SK-N-SH (cell line): ENCODE data around the gene HBQ1. TPM values are rescaled to one million over a fixed set of nuclear protein-coding genes. Genes with fewer than 3 reads are reported as not detected.
"Not testable (repeated sequence)": the region's sequence is repeated elsewhere in the genome, so short reads cannot be mapped to it uniquely, and the experiment has no call there.

Source experiments
- CTCF ChIA-PET: fragments of 300-600, 350-600 bp; formaldehyde crosslinking; extraction: SDS; loops from one replicate; lab custom pipeline; 2021; lab: Yijun Ruan, JAX
- POLR2A ChIA-PET: fragments of 350-600 bp; sonication (Branson Sonifier 250); formaldehyde crosslinking; extraction: SDS; loops from one replicate; lab custom pipeline; 2020; ENCODE audit warnings: antibody characterized with exemption, inconsistent platforms; lab: Yijun Ruan, JAX
- DNase-seq: peaks from one replicate; pipeline ENCODE4 v3.0.0; 2012
- H2AFZ ChIP-seq: fragments of 200-600 bp; sonication (generic); 2 replicates; pipeline ENCODE4 v1.8.1; 2016; ENCODE audit warnings: antibody characterized with exemption, mild to moderate bottlenecking, low read depth
- H3F3A ChIP-seq: fragments of 200-600 bp; sonication (generic); replicated peaks from 2 replicates; pipeline ENCODE3; 2016; ENCODE audit warnings: antibody characterized with exemption, mild to moderate bottlenecking; ENCODE audit not compliant: insufficient read depth
- H3K27ac ChIP-seq, 2 experiments: fragments of 200-500 bp in 1 of 2; fragments of 200-600 bp in 1 of 2; sonication (Bioruptor generic) in 1 of 2; sonication (generic), shearing (Covaris generic) in 1 of 2; 2 replicates each; pipeline versions ENCODE4 v1.5.1 to v1.6.1; 2014 to 2016; ENCODE audit warnings: low read depth in 2 of 2, inconsistent platforms in 1 of 2, low read length in 1 of 2, mild to moderate bottlenecking in 1 of 2, mixed read lengths in 1 of 2
- H3K27me3 ChIP-seq: fragments of 200-600 bp; sonication (generic), shearing (Covaris generic); 2 replicates; pipeline ENCODE4 v1.6.1; 2016; ENCODE audit warnings: mixed run types; ENCODE audit not compliant: insufficient read depth
- H3K36me3 ChIP-seq, 2 experiments: fragments of 200-500 bp in 1 of 2; fragments of 200-600 bp in 1 of 2; sonication (Bioruptor generic) in 1 of 2; sonication (generic) in 1 of 2; replicated peaks in 1 of 2; 2 replicates each; pipeline versions ENCODE3 to v1.5.1; 2014 to 2016; ENCODE audit warnings: low read length in 1 of 2, mild to moderate bottlenecking in 1 of 2; ENCODE audit not compliant: insufficient read depth in 2 of 2, control insufficient read depth in 1 of 2
- H3K4me1 ChIP-seq, 2 experiments: fragments of 200-500 bp in 1 of 2; fragments of 200-600 bp in 1 of 2; sonication (Bioruptor generic) in 1 of 2; sonication (generic), shearing (Covaris generic) in 1 of 2; 2 replicates each; pipeline versions ENCODE4 v1.5.1 to v1.6.1; 2014 to 2016; ENCODE audit warnings: low read depth in 1 of 2, low read length in 1 of 2, mixed run types in 1 of 2; ENCODE audit not compliant: insufficient read depth in 2 of 2, control insufficient read depth in 1 of 2
- H3K4me2 ChIP-seq: fragments of 200-600 bp; sonication (generic), shearing (Covaris generic); 2 replicates; pipeline ENCODE4 v1.6.1; 2017; ENCODE audit warnings: mixed run types
- H3K4me3 ChIP-seq, 2 experiments: fragments of 200-500 bp in 1 of 2; fragments of 200-600 bp in 1 of 2; sonication (Bioruptor generic) in 1 of 2; sonication (generic), shearing (Covaris generic) in 1 of 2; 2 replicates each; pipeline versions ENCODE4 v1.5.1 to v1.8.1; 2014 to 2016; ENCODE audit warnings: low read depth in 2 of 2, inconsistent platforms in 1 of 2, low read length in 1 of 2, mild to moderate bottlenecking in 1 of 2, mixed read lengths in 1 of 2, moderate library complexity in 1 of 2
- H3K79me2 ChIP-seq: fragments of 200-600 bp; sonication (generic); 2 replicates; pipeline ENCODE4 v1.8.1; 2017; ENCODE audit warnings: mild to moderate bottlenecking; ENCODE audit not compliant: insufficient read depth
- H3K9ac ChIP-seq: fragments of 200-600 bp; sonication (generic); 2 replicates; pipeline ENCODE4 v1.6.1; 2017; ENCODE audit warnings: mixed run types
- H3K9me2 ChIP-seq: fragments of 200-600 bp; sonication (generic); 2 replicates; pipeline ENCODE4 v1.6.1; 2017; ENCODE audit warnings: mixed run types
- H3K9me3 ChIP-seq: fragments of 200-600 bp; sonication (generic); 2 replicates; pipeline ENCODE4 v1.6.1; 2017; ENCODE audit warnings: mixed run types, mild to moderate bottlenecking, moderate library complexity
- H4K20me1 ChIP-seq: fragments of 200-600 bp; sonication (generic); 2 replicates; pipeline ENCODE4 v1.6.1; 2017; ENCODE audit warnings: mild to moderate bottlenecking, mixed run types; ENCODE audit not compliant: insufficient read depth
- EP300 ChIP-seq, 2 experiments: IDR thresholded peaks; 2 replicates each; pipeline versions ENCODE4 v1.4.0 to v1.6.1; 2012; ENCODE audit warnings: borderline replicate concordance in 1 of 2, low read depth in 1 of 2, low read length in 1 of 2
- NFIC ChIP-seq: IDR thresholded peaks from 2 replicates; pipeline ENCODE4 v1.4.0; 2012; ENCODE audit warnings: borderline replicate concordance
- POLR2AphosphoS5 ChIP-seq: IDR thresholded peaks from 2 replicates; pipeline ENCODE4 v1.6.1; 2012; ENCODE audit warnings: low read depth, low read length
- REST ChIP-seq: IDR thresholded peaks from 2 replicates; pipeline ENCODE4 v1.6.1; 2012; ENCODE audit warnings: mild to moderate bottlenecking, low read depth, low read length, moderate library complexity
- RXRA ChIP-seq: IDR thresholded peaks from 2 replicates; pipeline ENCODE4 v1.4.0; 2012; ENCODE audit warnings: low read depth, mild to moderate bottlenecking, borderline replicate concordance
- SIN3A ChIP-seq: IDR thresholded peaks from 2 replicates; pipeline ENCODE4 v1.6.1; 2012; ENCODE audit warnings: low read depth, mild to moderate bottlenecking, low read length, moderate library complexity, borderline replicate concordance
- TAF1 ChIP-seq: IDR thresholded peaks from 2 replicates; pipeline ENCODE4 v1.6.1; 2012; ENCODE audit warnings: low read depth, mild to moderate bottlenecking, low read length, moderate library complexity, borderline replicate concordance
- YY1 ChIP-seq: IDR thresholded peaks from 2 replicates; pipeline ENCODE4 v1.4.0; 2012; ENCODE audit warnings: low read depth, mild to moderate bottlenecking
- WGBS: methylation state at CpG from one replicate; pipeline ENCODE4 v1.1.6; 2017; ENCODE audit warnings: low lambda C conversion rate; 5-methylcytosine and 5-hydroxymethylcytosine counted together
- polyA plus RNA-seq, 3 experiments: library from polyadenylated mRNA; depleted of rRNA; stranded (reverse); fragments of >200 nt; gene quantifications; 2 replicates each; pipeline ENCODE4 v1.2.3, GENCODE V29; 2012

HBQ1 gene
- polyA plus RNA-seq, 1 of the 3 experiments (the other 2 are of a cell fraction): 5.2 TPM

GRCh38 chr16:168424-168823 is 11.8 kb upstream of the HBQ1 start:
- H4K20me1 ChIP-seq: peaks cover 4% of the 10 kb centered on the region; the same call in 1 of the 2 replicates
- DNase-seq: peak; percentile 57
- no peaks in the 10 kb centered on the region for H3F3A ChIP-seq
- H3K4me2 ChIP-seq: no peak overlapping the region
- H3K9me3 ChIP-seq: no peaks in the 10 kb centered on the region
- POLR2A ChIA-PET: no interaction called here
- H3K36me3 ChIP-seq: no peaks in the 10 kb centered on the region
- H3K4me3 ChIP-seq: no peak overlapping the region
- 70% methylated on average over 6 of the region's 6 CpGs for WGBS
- H2AFZ ChIP-seq: no peak overlapping the region
- CTCF ChIA-PET: interaction anchor here (1.6 to 2.7 kb wide), 5 partner anchors 11 to 103 kb away, joined by 4 to 28 read pairs (median 7); partner anchors contain the start of gene HBQ1
- no peaks in the 10 kb centered on the region for H3K9me2 ChIP-seq
- no peaks in the 10 kb centered on the region for H3K79me2 ChIP-seq
- TF ChIP-seq TAF1 (no peak), YY1 (no peak), SIN3A (no peak), RXRA (no peak), POLR2AphosphoS5 (no peak), EP300 (IDR thresholded peaks at IDR 0.05; ENCODE audit: borderline replicate concordance in 1 of 2, low read depth in 1 of 2, low read length in 1 of 2) (no peak)
- peaks cover 0 to 13% of the 10 kb centered on the region in 2 experiments; a peak in 1 of 4 replicates for H3K4me1 ChIP-seq
- H3K27ac ChIP-seq: no peak overlapping the region
- no peak overlapping the region for H3K9ac ChIP-seq
- peaks cover 28% of the 10 kb centered on the region for H3K27me3 ChIP-seq

GRCh38 chr16:169014-169413 is 11.2 kb upstream of the HBQ1 start:
- H3K27me3 ChIP-seq: peaks cover 28% of the 10 kb centered on the region
- H2AFZ ChIP-seq: no peak overlapping the region
- no peak for DNase-seq
- no peak overlapping the region for H3K27ac ChIP-seq
- no peaks in the 10 kb centered on the region for H3K36me3 ChIP-seq
- H3K4me1 ChIP-seq: peaks cover 0 to 13% of the 10 kb centered on the region in 2 experiments; a peak in 1 of 4 replicates
- H3K9ac ChIP-seq: no peak overlapping the region
- peaks cover 4% of the 10 kb centered on the region; the same call in 1 of the 2 replicates for H4K20me1 ChIP-seq
- H3F3A ChIP-seq: no peaks in the 10 kb centered on the region
- POLR2A ChIA-PET: no interaction called here
- CTCF ChIA-PET: interaction anchor here (1.6 to 2.7 kb wide), 5 partner anchors 11 to 104 kb away, joined by 4 to 28 read pairs (median 7); partner anchors contain the start of gene HBQ1
- TF ChIP-seq YY1: no peak
- no peak overlapping the region for H3K4me2 ChIP-seq
- no peaks in the 10 kb centered on the region for H3K79me2 ChIP-seq
- WGBS: 28% methylated on average over 3 of the region's 3 CpGs
- no peaks in the 10 kb centered on the region for H3K9me3 ChIP-seq
- no peak overlapping the region for H3K4me3 ChIP-seq
- H3K9me2 ChIP-seq: no peaks in the 10 kb centered on the region

- Histone ChIP-seq H3K4me1 (peaks cover 0 to 12% of the 10 kb centered on the region in 2 experiments; a peak in 1 of 4 replicates), H3K27me3 (peaks cover 33% of the 10 kb centered on the region)
- H3K9ac ChIP-seq, DNase-seq, H3K9me3 ChIP-seq, H3K4me3 ChIP-seq, H3K9me2 ChIP-seq, H3K27ac ChIP-seq, H2AFZ ChIP-seq, POLR2A ChIA-PET, H3K36me3 ChIP-seq, H3K79me2 ChIP-seq, H3K4me2 ChIP-seq, H4K20me1 ChIP-seq, H3F3A ChIP-seq: not testable (repeated sequence)
- CTCF ChIA-PET: interaction anchor here (1.4 to 2.7 kb wide), 4 partner anchors 10 to 63 kb away, joined by 5 to 28 read pairs (median 12); partner anchors contain the start of gene HBQ1
- TF ChIP-seq NFIC (0 out of 2 replicates have a peak, but pooled peaks have one; percentile 25), REST (peak; percentile 89)
- WGBS: 14% methylated on average over 4 of the region's 5 CpGs
Measured at GRCh38 chr16:170088-170507, 10.2 kb upstream of the HBQ1 start.
